Effector memory CD4-positive, alpha-beta T cell (primary cell): ENCODE results near the gene CCER1.

Experiments
- DNase-seq, 3 donors: peaks; one replicate each; pipeline ENCODE4 v3.0.0-alpha.2; 2020
- H3K27ac ChIP-seq: 2 replicates; pipeline ENCODE4 v1.7.0; 2013; ENCODE audit warnings: mild to moderate bottlenecking, low read length, moderate library complexity; ENCODE audit not compliant: insufficient read depth, poor library complexity, severe bottlenecking
- H3K27me3 ChIP-seq: replicated peaks from 2 replicates; pipeline ENCODE4 v1.7.0; 2013; ENCODE audit warnings: mild to moderate bottlenecking, low read length; ENCODE audit not compliant: insufficient read depth, control insufficient read depth, poor library complexity, severe bottlenecking
- H3K36me3 ChIP-seq: 2 replicates; pipeline ENCODE4 v1.7.0; 2013; ENCODE audit warnings: mild to moderate bottlenecking, low read length, moderate library complexity; ENCODE audit not compliant: control insufficient read depth, insufficient read depth
- H3K4me1 ChIP-seq: 2 replicates; pipeline ENCODE4 v1.7.0; 2013; ENCODE audit warnings: low read length, mild to moderate bottlenecking; ENCODE audit not compliant: control insufficient read depth, insufficient read depth, poor library complexity, severe bottlenecking
- H3K4me3 ChIP-seq: 2 replicates; pipeline ENCODE4 v1.7.0; 2013; ENCODE audit warnings: low read length, low read depth, mild to moderate bottlenecking; ENCODE audit not compliant: insufficient read depth, poor library complexity, severe bottlenecking
- H3K9me3 ChIP-seq: 2 replicates; pipeline ENCODE4 v1.7.0; 2013; ENCODE audit warnings: mild to moderate bottlenecking, low read length, moderate library complexity; ENCODE audit not compliant: control insufficient read depth

The CCER1 gene

DNA sequence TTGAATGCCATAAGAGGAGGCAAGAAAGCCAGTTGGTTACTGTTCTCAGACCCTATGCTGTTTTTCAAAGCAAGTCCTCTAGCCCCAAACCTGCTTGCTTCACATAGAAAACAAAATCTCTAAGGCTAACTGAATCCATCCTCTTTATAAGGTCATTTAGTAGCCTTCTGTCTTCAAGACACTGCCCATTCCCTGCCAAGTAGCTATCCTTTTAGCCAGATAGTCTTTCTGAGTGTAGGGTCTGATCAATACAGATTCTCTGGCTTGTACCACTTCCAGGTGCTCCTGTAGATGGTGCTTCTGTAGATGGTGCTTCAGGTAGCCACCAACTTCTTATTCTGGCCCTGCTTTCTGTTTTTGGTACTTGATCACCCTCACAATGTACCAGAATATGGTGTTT is 15.9 kb upstream of the CCER1 start:
- H3K4me1 ChIP-seq: no peaks in the 10 kb centered on the region
- no peaks in the 10 kb centered on the region for H3K9me3 ChIP-seq
- H3K36me3 ChIP-seq: no peaks in the 10 kb centered on the region
- no peak for DNase-seq
- no peak overlapping the region for H3K27ac ChIP-seq
- no peak overlapping the region for H3K4me3 ChIP-seq
- no peaks in the 10 kb centered on the region for H3K27me3 ChIP-seq

- no peaks in the 10 kb centered on the region for H3K27me3 ChIP-seq
- H3K9me3 ChIP-seq: no peaks in the 10 kb centered on the region
- no peaks in the 10 kb centered on the region for H3K36me3 ChIP-seq
- DNase-seq: no peak
- no peak overlapping the region for H3K27ac ChIP-seq
- no peaks in the 10 kb centered on the region for H3K4me1 ChIP-seq
- no peak overlapping the region for H3K4me3 ChIP-seq
Observed at GRCh38 chr12:90970471-90970870, 15.5 kb upstream of the CCER1 start.

- no peak overlapping the region for H3K27ac ChIP-seq
- no peaks in the 10 kb centered on the region for H3K36me3 ChIP-seq
- no peak for DNase-seq
- H3K4me1 ChIP-seq: no peaks in the 10 kb centered on the region
- no peak overlapping the region for H3K4me3 ChIP-seq
- no peaks in the 10 kb centered on the region for H3K9me3 ChIP-seq
- no peaks in the 10 kb centered on the region for H3K27me3 ChIP-seq
Observed at GRCh38 chr12:90969851-90970250, 14.9 kb upstream of the CCER1 start.

- no peak for DNase-seq
- H3K27ac ChIP-seq: no peak overlapping the region
- H3K36me3 ChIP-seq: no peaks in the 10 kb centered on the region
- no peaks in the 10 kb centered on the region for H3K4me1 ChIP-seq
- H3K4me3 ChIP-seq: no peak overlapping the region
- no peaks in the 10 kb centered on the region for H3K9me3 ChIP-seq
- no peaks in the 10 kb centered on the region for H3K27me3 ChIP-seq
Observed at GRCh38 chr12:90969346-90969745, 14.4 kb upstream of the CCER1 start.

- DNase-seq: no peak
- Histone ChIP-seq H3K36me3 (no peaks in the 10 kb centered on the region), H3K9me3 (no peaks in the 10 kb centered on the region), H3K27me3 (no peaks in the 10 kb centered on the region), H3K4me3 (no peak overlapping the region), H3K4me1 (no peaks in the 10 kb centered on the region), H3K27ac (no peak overlapping the region)
Observed at GRCh38 chr12:90965204-90965603, 10.2 kb upstream of the CCER1 start.

DNA sequence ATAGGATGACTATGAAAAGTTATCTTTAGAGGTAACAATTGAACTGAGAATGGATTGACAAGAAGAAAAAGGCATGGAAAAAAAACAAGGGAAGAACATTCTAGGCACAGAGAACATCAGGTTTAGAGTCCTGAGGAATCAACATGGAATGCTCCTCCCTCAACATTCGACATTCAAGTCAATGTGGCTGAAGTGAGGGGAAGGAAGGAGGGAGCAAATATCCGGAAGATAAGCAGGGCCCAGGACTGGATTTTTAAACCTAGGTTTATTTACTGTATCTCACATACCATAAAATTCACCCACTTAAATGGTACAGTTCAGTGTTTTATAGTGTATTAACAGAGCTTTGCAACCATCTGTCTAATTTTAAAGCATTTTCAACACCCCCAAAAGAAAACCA is 9.6 kb upstream of the CCER1 start:
- DNase-seq: no peak
- H3K4me1 ChIP-seq: no peaks in the 10 kb centered on the region
- no peaks in the 10 kb centered on the region for H3K27me3 ChIP-seq
- no peaks in the 10 kb centered on the region for H3K9me3 ChIP-seq
- H3K27ac ChIP-seq: no peak overlapping the region
- no peak overlapping the region for H3K4me3 ChIP-seq
- no peaks in the 10 kb centered on the region for H3K36me3 ChIP-seq

GRCh38 chr12:90963946-90964345 is 9.0 kb upstream of the CCER1 start:
- no peak overlapping the region for H3K4me3 ChIP-seq
- no peaks in the 10 kb centered on the region for H3K27me3 ChIP-seq
- no peak for DNase-seq
- H3K9me3 ChIP-seq: no peaks in the 10 kb centered on the region
- H3K4me1 ChIP-seq: no peaks in the 10 kb centered on the region
- no peaks in the 10 kb centered on the region for H3K36me3 ChIP-seq
- no peak overlapping the region for H3K27ac ChIP-seq

DNA sequence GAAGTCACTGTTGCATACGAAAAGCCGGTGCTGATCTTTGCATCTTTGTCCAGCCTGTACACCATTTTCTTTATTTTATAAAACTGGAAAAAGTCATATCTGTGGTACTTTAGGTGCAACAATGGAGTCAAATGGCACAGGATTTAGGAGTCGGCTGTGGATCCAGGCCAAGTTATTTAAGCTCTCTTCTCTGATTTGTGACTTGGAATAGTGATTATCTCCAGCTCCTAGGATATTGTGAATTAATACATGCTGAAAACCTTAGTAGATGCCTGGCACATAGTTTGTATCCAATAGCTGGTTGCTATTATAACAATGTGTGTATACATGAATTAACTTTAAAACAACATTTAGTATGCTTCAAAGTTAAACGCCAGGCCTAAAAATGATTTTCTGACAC is 6.2 kb upstream of the CCER1 start:
- Histone ChIP-seq H3K9me3 (no peaks in the 10 kb centered on the region), H3K36me3 (no peaks in the 10 kb centered on the region), H3K27me3 (no peaks in the 10 kb centered on the region), H3K4me3 (no peak overlapping the region), H3K4me1 (no peaks in the 10 kb centered on the region), H3K27ac (no peak overlapping the region)
- no peak for DNase-seq

- H3K27ac ChIP-seq: no peak overlapping the region
- no peak overlapping the region for H3K4me3 ChIP-seq
- H3K36me3 ChIP-seq: no peaks in the 10 kb centered on the region
- no peaks in the 10 kb centered on the region for H3K27me3 ChIP-seq
- no peaks in the 10 kb centered on the region for H3K9me3 ChIP-seq
- H3K4me1 ChIP-seq: no peaks in the 10 kb centered on the region
- no peak for DNase-seq
Observed at GRCh38 chr12:90959538-90960139, 4.7 kb upstream of the CCER1 start.

GRCh38 chr12:90959032-90959431 is 4.1 kb upstream of the CCER1 start:
- no peak for DNase-seq
- Histone ChIP-seq H3K36me3 (no peaks in the 10 kb centered on the region), H3K27me3 (no peaks in the 10 kb centered on the region), H3K9me3 (no peaks in the 10 kb centered on the region), H3K4me1 (no peaks in the 10 kb centered on the region), H3K4me3 (no peak overlapping the region), H3K27ac (no peak overlapping the region)

GRCh38 chr12:90958347-90958746 is 3.4 kb upstream of the CCER1 start:
- DNase-seq: no peak
- Histone ChIP-seq H3K4me1 (no peaks in the 10 kb centered on the region), H3K27me3 (no peaks in the 10 kb centered on the region), H3K9me3 (no peaks in the 10 kb centered on the region), H3K4me3 (no peak overlapping the region), H3K36me3 (no peaks in the 10 kb centered on the region), H3K27ac (no peak overlapping the region)
